GM21390 (cell line): ENCODE data around the gene TSTD2.

ENCODE experiments used
- ATAC-seq: cut with Tn5 transposase; IDR thresholded peaks from one replicate; pipeline ENCODE4 v1.9.1; 2021; ENCODE audit not compliant: unreplicated experiment

Gene TSTD2

GRCh38 chr9:97632985-97633858, at the start of gene TSTD2, which contains the start of gene NCBP1:
Gene TSTD2 (minus strand): TSS chr9:97633368. CDS start chr9:97627562, 5,806 bp downstream.
Gene NCBP1 (plus strand): TSS chr9:97633821. CDS start chr9:97633882, 61 bp downstream.
- peak; percentile 81 for ATAC-seq

DNA sequence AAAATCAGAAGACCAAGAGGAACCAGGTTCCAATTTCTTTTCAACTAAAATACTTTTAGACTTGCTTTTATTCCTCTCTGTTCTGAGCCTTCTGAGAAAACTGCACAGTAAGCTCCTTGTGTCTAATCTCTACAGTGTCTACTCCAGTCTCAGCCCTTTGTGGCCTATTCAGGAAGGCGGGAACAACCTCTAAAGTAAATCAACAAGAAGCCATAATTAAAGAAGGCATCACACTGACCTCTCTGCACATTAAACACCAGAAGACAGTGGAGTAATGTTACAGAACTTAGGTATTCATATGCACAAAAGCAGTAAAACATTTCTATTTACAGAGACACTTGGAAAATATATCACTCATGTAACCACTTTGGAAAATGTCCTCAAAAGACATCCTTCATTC, 49.1 kb upstream of the TSTD2 start:
- ATAC-seq: no peak

DNA sequence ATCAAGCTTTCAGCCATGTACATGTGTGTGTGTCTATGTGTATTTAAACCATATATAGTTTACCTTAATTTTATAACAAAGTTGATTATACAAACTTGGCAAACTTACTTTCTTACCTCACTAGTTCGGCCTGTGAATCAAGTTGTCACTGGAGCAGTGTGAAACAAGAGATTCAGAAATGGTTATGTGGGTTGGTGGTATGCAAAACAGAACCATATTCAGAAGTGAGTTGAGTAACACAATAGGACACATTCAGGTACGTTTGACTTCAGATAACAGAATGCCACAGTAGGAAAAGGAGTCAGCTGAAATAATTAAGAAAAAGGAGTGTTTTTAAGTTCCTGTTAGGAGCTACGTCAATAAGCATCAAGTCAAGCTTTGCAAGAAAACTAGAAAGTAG, 42.5 kb upstream of the TSTD2 start:
- ATAC-seq: no peak

- no peak for ATAC-seq
These were observed 40.8 kb upstream of the TSTD2 start for GRCh38 chr9:97673922-97674321.

DNA sequence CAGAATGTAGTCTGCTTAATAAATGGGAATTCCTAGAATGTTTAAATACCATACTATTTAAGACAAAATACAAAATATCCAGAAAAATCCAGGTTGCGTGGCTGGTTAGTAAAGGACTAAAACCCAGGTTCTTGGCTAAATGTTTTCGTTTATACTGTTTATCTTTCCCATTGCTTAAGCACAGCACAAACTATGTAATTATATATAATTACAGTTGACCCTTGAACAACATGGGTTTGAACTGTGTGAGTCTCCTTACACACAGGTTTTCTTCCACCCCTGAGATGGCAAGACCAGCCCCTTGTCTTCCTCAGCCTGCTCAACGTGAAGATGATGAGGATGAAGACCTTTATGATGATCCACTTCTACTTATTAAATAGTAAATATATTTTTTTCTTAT, 39.2 kb upstream of the TSTD2 start:
- ATAC-seq: no peak

DNA sequence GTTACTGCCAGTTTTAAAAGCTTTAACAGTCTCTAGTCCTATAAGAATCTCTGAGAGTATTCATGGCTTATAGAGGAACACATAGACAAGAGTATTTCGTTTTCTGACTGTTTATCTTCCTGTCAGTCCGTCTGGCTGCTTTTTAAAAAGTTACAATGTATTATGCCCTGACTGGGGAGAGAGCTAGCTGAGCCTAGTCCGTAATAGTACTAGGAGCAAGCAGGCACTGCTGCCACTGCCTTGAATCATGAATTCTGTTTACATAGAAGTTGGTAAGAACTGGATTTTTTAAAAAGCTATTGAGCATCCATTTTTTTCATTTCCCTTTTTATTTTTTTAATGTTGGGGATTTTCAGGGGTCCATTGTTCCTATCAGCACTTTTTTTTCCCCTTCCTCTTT, 37.4 kb upstream of the TSTD2 start:
- ATAC-seq: no peak

DNA sequence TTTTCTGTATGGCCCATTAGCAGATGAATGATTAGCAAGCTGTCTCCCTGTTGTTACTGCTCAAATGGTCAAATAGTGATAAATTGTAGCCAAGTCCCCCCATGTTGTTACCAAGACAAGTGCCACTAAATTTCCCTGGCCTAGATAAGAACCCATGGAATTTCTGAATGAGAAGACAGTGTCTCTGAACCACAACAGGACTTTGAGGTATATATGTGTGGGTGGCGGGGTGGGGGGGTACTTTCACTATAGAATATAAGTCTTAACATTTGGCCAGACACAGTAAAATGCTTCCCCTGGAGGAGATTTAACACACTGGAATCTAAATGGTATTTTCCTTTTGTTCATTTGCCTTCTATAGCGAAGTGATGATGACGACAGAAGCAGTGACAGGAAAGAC, 35.3 kb upstream of the TSTD2 start:
- ATAC-seq: no peak

- no peak for ATAC-seq
These were observed 33.9 kb upstream of the TSTD2 start for GRCh38 chr9:97666907-97667686.

GRCh38 chr9:97665742-97666141, 32.6 kb upstream of the TSTD2 start:
- ATAC-seq: no peak

GRCh38 chr9:97660847-97661246, 27.7 kb upstream of the TSTD2 start:
- ATAC-seq: no peak

DNA sequence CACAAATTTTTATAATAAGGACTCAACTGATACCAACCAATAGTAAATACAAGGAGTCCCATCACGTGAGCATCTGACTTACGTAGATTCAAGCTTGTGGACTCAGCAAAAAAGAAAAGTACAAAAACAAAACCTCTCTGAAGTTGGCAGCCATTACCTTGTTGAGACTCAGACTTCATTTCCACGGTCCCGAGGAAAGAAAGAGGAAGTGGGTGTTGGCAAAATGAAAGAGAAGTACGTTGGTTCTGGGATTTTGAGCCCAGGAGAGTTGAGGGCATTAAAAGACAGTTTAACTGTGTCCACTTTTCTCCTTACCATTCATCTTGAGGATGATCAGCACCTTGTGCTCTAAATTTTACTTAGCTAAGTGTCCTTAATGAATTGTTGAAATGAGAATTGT, 27.2 kb upstream of the TSTD2 start:
- ATAC-seq: no peak

DNA sequence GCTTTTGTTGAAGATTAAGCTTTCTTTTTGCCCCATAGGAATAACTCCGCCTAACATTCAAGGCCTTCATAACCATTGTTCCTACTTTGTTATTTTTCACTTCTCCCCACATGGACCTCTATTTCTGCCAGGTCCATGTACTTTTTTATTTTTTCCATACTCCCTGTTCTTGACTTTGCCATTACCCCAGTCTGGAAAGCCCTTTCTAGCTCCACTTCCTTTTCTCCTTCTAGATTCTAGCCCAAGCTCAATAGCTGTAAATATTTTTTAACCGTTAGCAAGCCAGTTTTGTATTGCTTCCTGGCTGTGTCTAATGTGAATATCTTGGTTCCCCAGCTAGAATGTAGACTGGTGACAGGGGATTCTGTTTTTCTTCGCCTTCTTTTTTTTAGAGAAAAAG, 26.6 kb upstream of the TSTD2 start:
- no peak for ATAC-seq

- ATAC-seq: no peak
These were observed 25.5 kb upstream of the TSTD2 start for GRCh38 chr9:97658707-97659106.

GRCh38 chr9:97651646-97652045, 18.5 kb upstream of the TSTD2 start:
- no peak for ATAC-seq

- no peak for ATAC-seq
These were observed 14.8 kb upstream of the TSTD2 start for GRCh38 chr9:97647996-97648395.

GRCh38 chr9:97645720-97646119, 12.6 kb upstream of the TSTD2 start:
- ATAC-seq: no peak

DNA sequence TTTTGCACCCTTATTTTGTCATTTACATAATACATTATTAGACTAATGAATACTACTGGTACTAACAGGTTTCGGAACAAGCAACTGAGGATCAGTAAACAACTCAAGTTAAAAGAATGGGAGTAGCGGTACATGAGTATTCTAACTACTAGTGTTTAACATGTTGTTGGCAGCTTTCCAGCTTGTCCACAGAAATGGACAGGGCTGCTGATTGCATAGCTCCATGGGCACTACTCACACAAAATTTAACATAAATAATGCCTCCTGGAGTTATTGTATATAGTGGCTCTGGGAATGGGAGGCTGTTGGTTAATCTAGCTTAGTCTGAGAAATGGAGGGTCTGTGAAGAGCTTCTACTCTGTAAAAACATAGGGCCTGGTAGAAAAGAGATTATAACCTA, 7.2 kb upstream of the TSTD2 start:
- no peak for ATAC-seq

GRCh38 chr9:97638666-97639065, 5.5 kb upstream of the TSTD2 start:
- ATAC-seq: no peak

GRCh38 chr9:97636903-97637302, 3.7 kb upstream of the TSTD2 start:
- no peak for ATAC-seq

- ATAC-seq: no peak
These were observed 1.9 kb upstream of the TSTD2 start for GRCh38 chr9:97635026-97635425.

DNA sequence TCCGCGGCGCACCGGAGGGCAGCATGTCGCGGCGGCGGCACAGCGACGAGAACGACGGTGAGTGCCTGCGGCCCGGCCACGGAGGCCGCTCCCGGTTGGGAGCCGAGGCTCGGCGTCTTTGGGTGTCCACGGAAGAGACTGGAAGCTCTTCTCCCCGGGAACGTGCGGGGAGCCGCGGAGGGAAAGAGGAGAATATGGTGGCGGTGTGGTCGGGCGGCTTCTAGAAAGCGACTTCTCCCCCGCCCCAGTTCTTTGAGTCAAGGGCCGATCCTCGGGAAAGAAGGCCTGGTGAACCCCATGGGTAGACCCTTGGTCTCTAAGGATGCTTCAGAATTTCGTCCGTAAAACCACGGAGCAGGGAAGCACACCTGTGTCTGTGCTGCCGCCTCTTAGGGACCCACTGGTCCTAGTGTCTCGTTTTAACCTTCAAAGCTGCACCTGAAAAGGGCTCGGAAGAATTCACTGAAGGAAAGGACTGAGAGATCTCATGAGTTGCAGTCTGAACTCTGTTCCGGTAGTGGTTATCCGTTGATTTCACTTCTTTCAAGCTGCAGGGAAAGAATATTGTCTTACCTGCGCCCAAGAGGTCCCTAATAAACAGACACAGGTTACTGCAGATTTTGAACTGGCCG, 807 bp upstream of the TSTD2 start:
- ATAC-seq: peak; percentile 1
